ENCODE data around the gene TCERG1L. TPM values are rescaled to one million over a fixed set of nuclear protein-coding genes. Genes with fewer than 3 reads are reported as not detected.
A peak's percentile ranks its signal among the peaks of the same experiment; 100 is the strongest.

Gene TCERG1L, protein sequence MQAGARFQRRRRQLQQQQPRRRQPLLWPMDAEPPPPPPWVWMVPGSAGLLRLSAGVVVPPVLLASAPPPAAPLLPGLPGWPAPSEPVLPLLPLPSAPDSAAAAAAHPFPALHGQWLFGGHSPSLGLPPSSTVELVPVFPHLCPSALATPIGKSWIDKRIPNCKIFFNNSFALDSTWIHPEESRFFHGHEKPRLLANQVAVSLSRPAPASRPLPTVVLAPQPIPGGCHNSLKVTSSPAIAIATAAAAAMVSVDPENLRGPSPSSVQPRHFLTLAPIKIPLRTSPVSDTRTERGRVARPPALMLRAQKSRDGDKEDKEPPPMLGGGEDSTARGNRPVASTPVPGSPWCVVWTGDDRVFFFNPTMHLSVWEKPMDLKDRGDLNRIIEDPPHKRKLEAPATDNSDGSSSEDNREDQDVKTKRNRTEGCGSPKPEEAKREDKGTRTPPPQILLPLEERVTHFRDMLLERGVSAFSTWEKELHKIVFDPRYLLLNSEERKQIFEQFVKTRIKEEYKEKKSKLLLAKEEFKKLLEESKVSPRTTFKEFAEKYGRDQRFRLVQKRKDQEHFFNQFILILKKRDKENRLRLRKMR
- total RNA-seq, result 1 to 10 TPM; 1.6 to 4.5 TPM
- 2.2 TPM for polyA plus RNA-seq (2013, experiment 1 of 2)
- 1.7 TPM for polyA plus RNA-seq (2013, experiment 2 of 2)
- long read RNA-seq, experiment 1, partial matches to known transcripts, result 0 of 3 reads
- long read RNA-seq, experiment 1, other reads (novel, unspliced or antisense), result 3 of 3 reads
- long read RNA-seq, experiment 2, partial matches to known transcripts, result 0 of 5 reads
- long read RNA-seq, experiment 2, other reads (novel, unspliced or antisense), result 3 of 5 reads
- long read RNA-seq, experiment 3, partial matches to known transcripts, result 4 of 12 reads
- long read RNA-seq, experiment 3, other reads (novel, unspliced or antisense), result 8 of 12 reads
- long read RNA-seq, experiment 4, result 0 reads

DNA sequence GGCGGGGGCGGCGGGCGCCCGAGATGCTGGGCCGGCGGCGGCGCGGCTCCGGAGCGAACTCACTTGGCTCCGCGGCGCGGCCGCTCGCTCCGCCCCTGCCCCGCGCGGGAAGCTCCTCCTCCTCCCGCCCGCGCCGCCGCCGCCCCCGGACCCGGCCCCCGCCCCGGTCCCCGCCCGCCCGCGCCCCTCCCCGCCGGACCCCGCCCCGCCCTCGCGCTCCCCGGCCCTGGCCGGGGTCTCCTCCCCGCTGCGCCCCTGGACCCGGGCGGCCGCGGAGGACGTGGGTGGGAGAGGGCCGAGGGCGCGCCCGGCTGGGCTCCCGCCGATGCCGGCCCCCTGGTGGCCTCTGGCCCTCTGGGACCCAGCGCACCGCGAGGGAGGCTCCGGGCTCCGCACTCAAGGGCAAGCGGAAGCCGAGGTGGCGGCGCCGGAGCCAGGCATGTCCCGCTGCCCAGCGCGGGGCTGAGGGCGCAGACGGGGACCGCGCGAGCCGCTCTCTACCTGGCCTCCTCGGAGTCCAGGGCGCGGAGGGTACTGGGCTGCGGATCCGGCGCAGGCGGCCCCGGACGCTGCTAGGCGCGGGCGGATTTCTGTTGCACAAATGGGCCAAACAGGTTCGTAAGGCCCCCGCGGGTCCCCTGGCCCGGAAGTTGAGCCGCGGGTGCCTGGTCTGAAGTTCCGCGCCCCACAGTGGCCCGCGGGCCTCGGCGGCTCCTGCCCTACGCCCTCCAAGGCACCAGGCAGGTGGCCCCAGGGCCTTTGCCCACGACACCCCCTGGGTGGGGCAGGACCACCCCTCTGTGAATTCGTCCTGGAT, at the start of gene TCERG1L:
Gene TCERG1L, minus strand, starts transcription at position 61 of the 817 bp plus-strand sequence. CDS start 86 bp downstream, outside the sequence.
- Histone ChIP-seq H3K27me3 (ENCODE audit: control insufficient read depth, insufficient read depth, low read length, poor library complexity, severe bottlenecking) (peaks cover 28% of the 10 kb centered on the region), H3K27ac (ENCODE audit: low read depth, low read length) (no peak within 1 kb of the TSS), H3K4me1 (ENCODE audit: control insufficient read depth, insufficient read depth, low read length) (no peaks in the 10 kb centered on the region), H3K9me3 (ENCODE audit: control insufficient read depth, low read length) (no peaks in the 10 kb centered on the region), H3K4me3 (ENCODE audit: low read length) (peak within 1 kb of the TSS; percentile 77), H3K36me3 (ENCODE audit: control insufficient read depth, insufficient read depth, low read length) (no peaks in the 10 kb centered on the region), H3K9ac (ENCODE audit: extremely low read depth, low read length, poor library complexity, severe bottlenecking) (no peak within 1 kb of the TSS)
- H3K9me3 Mint-ChIP-seq, result no peaks in the 10 kb centered on the region
- H3K27ac Mint-ChIP-seq, result no peak within 1 kb of the TSS
- H3K4me1 Mint-ChIP-seq, result peaks cover 29% of the 10 kb centered on the region
- 0% methylated on average over 4 to 88 of the region's 104 CpGs for whole genome bisulfite sequencing, 2 experiments (ENCODE audit: insufficient coverage in 1 of 2, insufficient read length in 1 of 2)
- peaks cover 7% of the 10 kb centered on the region for H3K36me3 Mint-ChIP-seq (ENCODE audit: low read depth)
- TF ChIP-seq, protein P1, sequence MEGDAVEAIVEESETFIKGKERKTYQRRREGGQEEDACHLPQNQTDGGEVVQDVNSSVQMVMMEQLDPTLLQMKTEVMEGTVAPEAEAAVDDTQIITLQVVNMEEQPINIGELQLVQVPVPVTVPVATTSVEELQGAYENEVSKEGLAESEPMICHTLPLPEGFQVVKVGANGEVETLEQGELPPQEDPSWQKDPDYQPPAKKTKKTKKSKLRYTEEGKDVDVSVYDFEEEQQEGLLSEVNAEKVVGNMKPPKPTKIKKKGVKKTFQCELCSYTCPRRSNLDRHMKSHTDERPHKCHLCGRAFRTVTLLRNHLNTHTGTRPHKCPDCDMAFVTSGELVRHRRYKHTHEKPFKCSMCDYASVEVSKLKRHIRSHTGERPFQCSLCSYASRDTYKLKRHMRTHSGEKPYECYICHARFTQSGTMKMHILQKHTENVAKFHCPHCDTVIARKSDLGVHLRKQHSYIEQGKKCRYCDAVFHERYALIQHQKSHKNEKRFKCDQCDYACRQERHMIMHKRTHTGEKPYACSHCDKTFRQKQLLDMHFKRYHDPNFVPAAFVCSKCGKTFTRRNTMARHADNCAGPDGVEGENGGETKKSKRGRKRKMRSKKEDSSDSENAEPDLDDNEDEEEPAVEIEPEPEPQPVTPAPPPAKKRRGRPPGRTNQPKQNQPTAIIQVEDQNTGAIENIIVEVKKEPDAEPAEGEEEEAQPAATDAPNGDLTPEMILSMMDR (conservative IDR thresholded peaks at IDR 0.05), result no peak
- DNase-seq, result peak; percentile 90
- peak within 1 kb of the TSS; percentile 59 for H3K4me3 Mint-ChIP-seq
- H3K27me3 Mint-ChIP-seq (ENCODE audit: insufficient read depth), result peaks cover 40% of the 10 kb centered on the region

DNA sequence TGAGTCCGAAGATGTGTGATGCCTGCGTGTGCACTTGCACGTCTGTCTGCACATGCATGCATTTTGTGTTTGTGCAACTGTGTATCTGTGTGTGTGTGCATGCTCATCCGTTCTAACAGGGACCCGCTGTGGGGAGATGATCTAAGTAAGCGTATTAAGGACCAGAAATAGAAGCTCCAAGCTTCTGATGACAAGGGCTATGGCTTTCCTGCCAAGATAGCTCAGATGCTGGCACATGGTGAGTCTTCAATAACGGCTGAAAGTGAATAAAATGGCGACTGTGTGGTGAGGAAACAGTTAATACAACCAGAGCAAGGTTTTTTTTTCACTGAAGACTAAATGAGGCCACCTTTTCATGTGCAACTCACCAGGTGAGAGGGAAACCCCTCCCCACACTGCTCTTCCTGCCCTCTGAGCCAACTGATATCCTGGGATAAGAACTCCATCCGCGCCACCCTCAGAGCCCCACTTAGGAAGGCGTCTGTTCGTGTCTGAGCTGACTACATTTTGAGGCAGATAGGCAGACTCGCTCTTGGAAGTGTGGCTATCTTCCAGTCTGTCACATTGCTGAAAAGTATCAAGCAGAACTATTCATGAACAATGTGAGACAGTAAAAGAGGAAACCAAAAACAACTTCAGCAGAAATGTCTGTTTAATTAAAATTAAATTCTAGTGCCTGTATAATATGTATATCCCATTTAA, 47.4 kb upstream of the TCERG1L start:
- Mint-ChIP-seq H3K27me3 (ENCODE audit: insufficient read depth) (no peaks in the 10 kb centered on the region), H3K27ac (no peak overlapping the region), H3K4me1 (no peaks in the 10 kb centered on the region), H3K9me3 (no peaks in the 10 kb centered on the region), H3K4me3 (no peak overlapping the region), H3K36me3 (ENCODE audit: low read depth) (no peaks in the 10 kb centered on the region)
- TF ChIP-seq, protein P1 (conservative IDR thresholded peaks at IDR 0.05), result no peak
- no peaks in the 10 kb centered on the region for H3K27me3 ChIP-seq (ENCODE audit: control insufficient read depth, insufficient read depth, low read length, poor library complexity, severe bottlenecking)
- no peaks in the 10 kb centered on the region for H3K36me3 ChIP-seq (ENCODE audit: control insufficient read depth, insufficient read depth, low read length)
- no peak for DNase-seq
- WGBS, 2 experiments (ENCODE audit: insufficient coverage in 1 of 2, insufficient read length in 1 of 2), result 75 to 88% methylated on average over 4 to 13 of the region's 13 CpGs
- no peak overlapping the region for H3K27ac ChIP-seq (ENCODE audit: low read depth, low read length)
- no peak overlapping the region for H3K4me3 ChIP-seq (ENCODE audit: low read length)
- no peaks in the 10 kb centered on the region for H3K9me3 ChIP-seq (ENCODE audit: control insufficient read depth, low read length)
- H3K4me1 ChIP-seq (ENCODE audit: control insufficient read depth, insufficient read depth, low read length), result no peaks in the 10 kb centered on the region
- no peak overlapping the region for H3K9ac ChIP-seq (ENCODE audit: extremely low read depth, low read length, poor library complexity, severe bottlenecking)

All from endodermal cell (in vitro differentiated cells).